DMS79 treated with DMSO at 0.1 percent for 48 hours (cell line): ENCODE measurements around the gene WDR62.
"Not testable (repeated sequence)": the region's sequence is repeated elsewhere in the genome, so short reads cannot be mapped to it uniquely, and the experiment has no call there.

Experiments used
- DNase-seq: peaks from one replicate; lab custom pipeline; 2025; lab: John Stamatoyannopoulos, UW

WDR62 gene

GRCh38 chr19:36032251-36033104 is 22.2 kb upstream of the WDR62 start, which contains the start of gene CLIP3:
Gene CLIP3 (minus strand): TSS chr19:36032873. CDS start chr19:36032357, 516 bp downstream.
- peak; percentile 63 for DNase-seq

GRCh38 chr19:36040495-36040894 is 14.2 kb upstream of the WDR62 start:
- no peak for DNase-seq

GRCh38 chr19:36041092-36041491 is 13.6 kb upstream of the WDR62 start:
- DNase-seq = not testable (repeated sequence)

GRCh38 chr19:36041831-36042230 is 12.9 kb upstream of the WDR62 start:
- no peak for DNase-seq

GRCh38 chr19:36043952-36044351 is 10.7 kb upstream of the WDR62 start:
- DNase-seq = no peak

GRCh38 chr19:36046443-36047050 is 8.2 kb upstream of the WDR62 start:
- DNase-seq = no peak

GRCh38 chr19:36047835-36048234 is 6.9 kb upstream of the WDR62 start:
- DNase-seq = no peak

- DNase-seq = no peak
These were observed 5.5 kb upstream of the WDR62 start for GRCh38 chr19:36049080-36049698.

GRCh38 chr19:36051236-36051635 is 3.5 kb upstream of the WDR62 start:
- no peak for DNase-seq

GRCh38 chr19:36051637-36052036 is 3.1 kb upstream of the WDR62 start:
- no peak for DNase-seq

GRCh38 chr19:36054119-36054732 is 471 bp upstream of the WDR62 start, which contains the start of gene THAP8:
Gene THAP8 (minus strand): TSS chr19:36054285. CDS start chr19:36054217, 68 bp downstream.
- DNase-seq = peak; percentile 98

- DNase-seq = no peak
These were observed 3.9 kb downstream of the WDR62 start for GRCh38 chr19:36058481-36059179.

- DNase-seq = no peak
These were observed 4.6 kb downstream of the WDR62 start for GRCh38 chr19:36059180-36059910.

GRCh38 chr19:36060430-36060829 is 5.7 kb downstream of the WDR62 start:
- no peak for DNase-seq

- DNase-seq = no peak
These were observed 6.7 kb downstream of the WDR62 start for GRCh38 chr19:36061367-36061766.

- no peak for DNase-seq
These were observed 10.1 kb downstream of the WDR62 start for GRCh38 chr19:36064826-36065225.

- no peak for DNase-seq
These were observed 13.0 kb downstream of the WDR62 start for GRCh38 chr19:36067681-36068080.

GRCh38 chr19:36068810-36069499 is 14.3 kb downstream of the WDR62 start:
- not testable (repeated sequence) for DNase-seq

- no peak for DNase-seq
These were observed 17.4 kb downstream of the WDR62 start for GRCh38 chr19:36072081-36072480.

- no peak for DNase-seq
These were observed 18.6 kb downstream of the WDR62 start for GRCh38 chr19:36073121-36073876.
